Measurements from ENCODE around the gene MAML2. TPM values are rescaled to one million over a fixed set of nuclear protein-coding genes. Genes with fewer than 3 reads are reported as not detected.
A peak's percentile ranks its signal among the peaks of the same experiment; 100 is the strongest.

Gene MAML2
- total and polyA plus RNA-seq, 2 of the 13 experiments (the other 11 are each of a cell fraction or from before 2014, with no cell fraction given) = 2.3 to 25.9 TPM

DNA sequence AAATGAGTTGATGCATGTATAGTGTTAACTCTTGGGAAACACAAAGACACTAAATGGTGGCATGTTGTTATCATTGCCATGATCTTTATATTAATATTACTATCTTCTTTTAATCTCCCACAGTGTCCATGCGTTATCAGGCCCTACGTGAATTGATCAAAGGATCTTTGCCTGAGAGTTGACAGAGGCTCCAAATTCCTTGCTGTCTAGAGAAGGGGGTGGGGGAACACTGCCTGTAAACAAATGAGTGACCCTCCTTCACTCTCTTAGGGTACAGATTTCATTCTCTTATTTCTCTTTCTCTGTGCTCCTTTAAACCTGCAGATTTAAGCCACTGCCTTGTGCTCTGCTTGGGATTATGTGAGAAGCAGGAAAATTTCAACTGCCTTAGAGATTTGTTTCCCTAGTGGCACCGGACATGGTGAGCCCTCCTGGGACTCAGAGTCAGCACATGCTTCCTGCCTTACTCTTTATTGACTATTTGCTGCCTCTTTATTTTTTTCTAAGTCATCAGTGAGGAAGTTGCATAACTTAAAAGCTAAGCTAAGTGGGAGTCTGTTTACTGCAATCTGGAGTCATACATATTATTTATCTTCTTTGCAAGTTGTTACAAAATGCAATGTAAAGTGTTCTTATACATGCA lies 122.9 kb downstream of the MAML2 start (continued):
- TF ChIP-seq, protein P1, sequence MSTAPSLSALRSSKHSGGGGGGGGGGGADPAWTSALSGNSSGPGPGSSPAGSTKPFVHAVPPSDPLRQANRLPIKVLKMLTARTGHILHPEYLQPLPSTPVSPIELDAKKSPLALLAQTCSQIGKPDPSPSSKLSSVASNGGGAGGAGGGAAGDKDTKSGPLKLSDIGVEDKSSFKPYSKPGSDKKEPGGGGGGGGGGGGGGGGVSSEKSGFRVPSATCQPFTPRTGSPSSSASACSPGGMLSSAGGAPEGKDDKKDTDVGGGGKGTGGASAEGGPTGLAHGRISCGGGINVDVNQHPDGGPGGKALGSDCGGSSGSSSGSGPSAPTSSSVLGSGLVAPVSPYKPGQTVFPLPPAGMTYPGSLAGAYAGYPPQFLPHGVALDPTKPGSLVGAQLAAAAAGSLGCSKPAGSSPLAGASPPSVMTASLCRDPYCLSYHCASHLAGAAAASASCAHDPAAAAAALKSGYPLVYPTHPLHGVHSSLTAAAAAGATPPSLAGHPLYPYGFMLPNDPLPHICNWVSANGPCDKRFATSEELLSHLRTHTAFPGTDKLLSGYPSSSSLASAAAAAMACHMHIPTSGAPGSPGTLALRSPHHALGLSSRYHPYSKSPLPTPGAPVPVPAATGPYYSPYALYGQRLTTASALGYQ (CRISPR knock-in tag; IDR thresholded peaks at IDR 0.05) = peak; percentile 55; the same call in 1 of the 2 replicates
- no peak for TF ChIP-seq JDP2 (CRISPR knock-in tag; IDR thresholded peaks at IDR 0.05; ENCODE audit: borderline replicate concordance)
- no peak for TF ChIP-seq ZBTB1 (CRISPR knock-in tag; IDR thresholded peaks at IDR 0.05; ENCODE audit: borderline replicate concordance)

DNA sequence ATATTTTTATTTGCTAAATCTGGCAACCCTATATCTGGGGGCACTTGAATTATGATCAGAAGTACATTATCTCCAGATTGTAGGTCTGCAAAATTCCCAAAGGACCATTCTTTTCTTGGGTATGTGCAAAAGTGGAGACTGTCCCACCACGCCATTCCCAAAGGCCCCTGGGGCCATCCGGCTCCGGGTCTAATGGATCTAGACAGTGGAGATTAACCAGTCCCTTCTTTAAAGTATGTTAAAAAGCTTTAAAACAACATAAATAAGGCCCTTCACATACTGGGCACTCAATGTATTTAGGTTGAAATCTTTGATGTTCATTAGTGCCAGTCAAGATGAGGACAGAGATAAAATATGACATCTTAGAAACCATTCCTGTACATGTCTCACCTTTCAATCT lies 124.1 kb downstream of the MAML2 start:
- no peaks in the 10 kb centered on the region for H4K20me1 ChIP-seq (ENCODE audit: insufficient read depth, low read length)
- no peak overlapping the region for H3K27ac ChIP-seq (ENCODE audit: extremely low read length, insufficient read depth, low read length)
- no peak overlapping the region for H3K4me2 ChIP-seq (ENCODE audit: low read depth, low read length)
- POLR2A ChIA-PET = no interaction called here
- CTCF ChIA-PET (ENCODE audit: low intra/inter-chr PET ratio, low total read pairs) = no interaction called here
- peaks cover 4% of the 10 kb centered on the region for H3K79me2 ChIP-seq (ENCODE audit: insufficient read depth, low read length)
- H3K27me3 ChIP-seq (ENCODE audit: control insufficient read depth in 1 of 2, insufficient read depth in 2 of 2, low read length in 2 of 2) = no peaks in the 10 kb centered on the region
- H3K9me3 ChIP-seq (ENCODE audit: low read length) = no peaks in the 10 kb centered on the region
- H2AFZ ChIP-seq (ENCODE audit: low read length) = no peak overlapping the region
- H3K9ac ChIP-seq (ENCODE audit: insufficient read depth, low read depth, low read length) = no peak overlapping the region
- ATAC-seq (no peak), DNase-seq (ENCODE audit: low spot score) (no peak), FAIRE-seq (no peak)
- H3K4me3 ChIP-seq (replicated peaks in 1 of 3; ENCODE audit: insufficient read depth in 1 of 3, low read depth in 2 of 3, low read length in 3 of 3) = no peak overlapping the region
- BruUV-seq (replicated peaks) = no TSS peak
- in situ Hi-C loops (cut with HindIII; ENCODE audit: extremely low pct_ligation_motif_present, low pct_unique_long_range_greater_than_20kb) = no loop called here
- H3K36me3 ChIP-seq (replicated peaks in 1 of 2; ENCODE audit: control insufficient read depth in 1 of 2, insufficient read depth in 2 of 2, low read length in 2 of 2) = no peaks in the 10 kb centered on the region
- H3K4me1 ChIP-seq (ENCODE audit: insufficient read depth, low read length) = peaks cover 73% of the 10 kb centered on the region
- 82% methylated on average over 3 of the region's 3 CpGs for WGBS (ENCODE audit: low lambda C conversion rate)
- intact Hi-C loops (cut with micrococcal nuclease; ENCODE audit: unreplicated experiment) = no loop called here
- TF ChIP-seq ZBTB25 (CRISPR knock-in tag; IDR thresholded peaks at IDR 0.05) = no peak
- TF ChIP-seq TCF7L2 (IDR thresholded peaks at IDR 0.05; ENCODE audit: low read depth, low read length) = no peak
- TF ChIP-seq, protein P2, sequence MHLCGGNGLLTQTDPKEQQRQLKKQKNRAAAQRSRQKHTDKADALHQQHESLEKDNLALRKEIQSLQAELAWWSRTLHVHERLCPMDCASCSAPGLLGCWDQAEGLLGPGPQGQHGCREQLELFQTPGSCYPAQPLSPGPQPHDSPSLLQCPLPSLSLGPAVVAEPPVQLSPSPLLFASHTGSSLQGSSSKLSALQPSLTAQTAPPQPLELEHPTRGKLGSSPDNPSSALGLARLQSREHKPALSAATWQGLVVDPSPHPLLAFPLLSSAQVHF (CRISPR knock-in tag; IDR thresholded peaks at IDR 0.05) = no peak
- TF ChIP-seq, protein P3, sequence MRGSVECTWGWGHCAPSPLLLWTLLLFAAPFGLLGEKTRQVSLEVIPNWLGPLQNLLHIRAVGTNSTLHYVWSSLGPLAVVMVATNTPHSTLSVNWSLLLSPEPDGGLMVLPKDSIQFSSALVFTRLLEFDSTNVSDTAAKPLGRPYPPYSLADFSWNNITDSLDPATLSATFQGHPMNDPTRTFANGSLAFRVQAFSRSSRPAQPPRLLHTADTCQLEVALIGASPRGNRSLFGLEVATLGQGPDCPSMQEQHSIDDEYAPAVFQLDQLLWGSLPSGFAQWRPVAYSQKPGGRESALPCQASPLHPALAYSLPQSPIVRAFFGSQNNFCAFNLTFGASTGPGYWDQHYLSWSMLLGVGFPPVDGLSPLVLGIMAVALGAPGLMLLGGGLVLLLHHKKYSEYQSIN (CRISPR knock-in tag; IDR thresholded peaks at IDR 0.05; ENCODE audit: borderline replicate concordance) = no peak
- TF ChIP-seq CBFB (CRISPR knock-in tag; IDR thresholded peaks at IDR 0.05) = no peak
- TF ChIP-seq, protein P4, sequence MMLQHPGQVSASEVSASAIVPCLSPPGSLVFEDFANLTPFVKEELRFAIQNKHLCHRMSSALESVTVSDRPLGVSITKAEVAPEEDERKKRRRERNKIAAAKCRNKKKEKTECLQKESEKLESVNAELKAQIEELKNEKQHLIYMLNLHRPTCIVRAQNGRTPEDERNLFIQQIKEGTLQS (CRISPR knock-in tag; IDR thresholded peaks at IDR 0.05) = no peak
- TF ChIP-seq ZNF768 (CRISPR knock-in tag; IDR thresholded peaks at IDR 0.05) = no peak
- no peak for TF ChIP-seq POLR2AphosphoS5 (IDR thresholded peaks at IDR 0.05; ENCODE audit: low read depth, low read length)
- TF ChIP-seq, protein P5, sequence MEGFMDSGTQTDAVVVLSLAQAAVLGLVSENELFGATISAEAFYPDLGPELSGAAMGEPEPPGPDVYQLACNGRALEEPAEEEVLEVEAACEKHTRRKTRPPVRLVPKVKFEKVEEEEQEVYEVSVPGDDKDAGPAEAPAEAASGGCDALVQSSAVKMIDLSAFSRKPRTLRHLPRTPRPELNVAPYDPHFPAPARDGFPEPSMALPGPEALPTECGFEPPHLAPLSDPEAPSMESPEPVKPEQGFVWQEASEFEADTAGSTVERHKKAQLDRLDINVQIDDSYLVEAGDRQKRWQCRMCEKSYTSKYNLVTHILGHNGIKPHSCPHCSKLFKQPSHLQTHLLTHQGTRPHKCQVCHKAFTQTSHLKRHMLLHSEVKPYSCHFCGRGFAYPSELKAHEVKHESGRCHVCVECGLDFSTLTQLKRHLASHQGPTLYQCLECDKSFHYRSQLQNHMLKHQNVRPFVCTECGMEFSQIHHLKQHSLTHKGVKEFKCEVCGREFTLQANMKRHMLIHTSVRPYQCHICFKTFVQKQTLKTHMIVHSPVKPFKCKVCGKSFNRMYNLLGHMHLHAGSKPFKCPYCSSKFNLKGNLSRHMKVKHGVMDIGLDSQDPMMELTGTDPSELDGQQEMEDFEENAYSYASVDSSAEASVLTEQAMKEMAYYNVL (CRISPR knock-in tag; IDR thresholded peaks at IDR 0.05; ENCODE audit: borderline replicate concordance) = no peak
